ENCODE results near the gene GRIK4.
A peak's percentile ranks its signal among the peaks of the same experiment; 100 is the strongest.

Gene GRIK4

GRCh38 chr11:120929090-120929489, 417.5 kb downstream of the GRIK4 start:
- TF ChIP-seq CTCF (conservative IDR thresholded peaks at IDR 0.05; ENCODE audit: low read depth, low read length), result no peak
- Histone ChIP-seq H4K20me1 (ENCODE audit: insufficient read depth) (no peaks in the 10 kb centered on the region), H3K9ac (no peak overlapping the region), H2AFZ (ENCODE audit: low read depth) (no peak overlapping the region), H3K4me3 (IDR thresholded peaks at IDR 0.05; ENCODE audit: insufficient read depth, low read depth, low read length) (no peak overlapping the region), H3K79me2 (ENCODE audit: insufficient read depth, low read depth) (no peaks in the 10 kb centered on the region), H3K4me1 (ENCODE audit: low read depth, poor library complexity, severe bottlenecking) (peaks cover 6% of the 10 kb centered on the region), H3K27me3 (ENCODE audit: insufficient read depth, low read depth) (no peaks in the 10 kb centered on the region), H3K4me2 (no peak overlapping the region), H3K27ac (no peak overlapping the region), H3K36me3 (ENCODE audit: insufficient read depth) (no peaks in the 10 kb centered on the region)

GRCh38 chr11:120929664-120930154, 418.2 kb downstream of the GRIK4 start:
- peak; percentile 63 for TF ChIP-seq CTCF (conservative IDR thresholded peaks at IDR 0.05; ENCODE audit: low read depth, low read length)
- Histone ChIP-seq H3K4me1 (ENCODE audit: low read depth, poor library complexity, severe bottlenecking) (peaks cover 6% of the 10 kb centered on the region), H2AFZ (ENCODE audit: low read depth) (no peak overlapping the region), H3K9ac (no peak overlapping the region), H3K4me2 (no peak overlapping the region), H3K79me2 (ENCODE audit: insufficient read depth, low read depth) (no peaks in the 10 kb centered on the region), H3K27me3 (ENCODE audit: insufficient read depth, low read depth) (no peaks in the 10 kb centered on the region), H3K4me3 (IDR thresholded peaks at IDR 0.05; ENCODE audit: insufficient read depth, low read depth, low read length) (no peak overlapping the region), H3K27ac (no peak overlapping the region), H4K20me1 (ENCODE audit: insufficient read depth) (no peaks in the 10 kb centered on the region), H3K36me3 (ENCODE audit: insufficient read depth) (no peaks in the 10 kb centered on the region)

GRCh38 chr11:120931057-120931779, 419.7 kb downstream of the GRIK4 start:
- TF ChIP-seq CTCF (conservative IDR thresholded peaks at IDR 0.05; ENCODE audit: low read depth, low read length), result no peak

GRCh38 chr11:120932305-120932915, 420.9 kb downstream of the GRIK4 start:
- H2AFZ ChIP-seq (ENCODE audit: low read depth), result no peak overlapping the region
- H3K9ac ChIP-seq, result no peak overlapping the region
- TF ChIP-seq CTCF (conservative IDR thresholded peaks at IDR 0.05; ENCODE audit: low read depth, low read length), result no peak

More at GRCh38 chr11:120931057-120931779, 419.7 kb downstream of the GRIK4 start:
- Histone ChIP-seq H3K36me3 (ENCODE audit: insufficient read depth) (no peaks in the 10 kb centered on the region), H4K20me1 (ENCODE audit: insufficient read depth) (no peaks in the 10 kb centered on the region), H3K4me3 (IDR thresholded peaks at IDR 0.05; ENCODE audit: insufficient read depth, low read depth, low read length) (no peak overlapping the region), H3K4me1 (ENCODE audit: low read depth, poor library complexity, severe bottlenecking) (peaks cover 1% of the 10 kb centered on the region), H3K27me3 (ENCODE audit: insufficient read depth, low read depth) (no peaks in the 10 kb centered on the region), H3K79me2 (ENCODE audit: insufficient read depth, low read depth) (no peaks in the 10 kb centered on the region), H2AFZ (ENCODE audit: low read depth) (no peak overlapping the region), H3K27ac (no peak overlapping the region), H3K9ac (no peak overlapping the region), H3K4me2 (no peak overlapping the region)

More at GRCh38 chr11:120932305-120932915, 420.9 kb downstream of the GRIK4 start:
- H4K20me1 ChIP-seq (ENCODE audit: insufficient read depth), result no peaks in the 10 kb centered on the region
- no peaks in the 10 kb centered on the region for H3K79me2 ChIP-seq (ENCODE audit: insufficient read depth, low read depth)
- H3K4me2 ChIP-seq, result no peak overlapping the region
- no peaks in the 10 kb centered on the region for H3K27me3 ChIP-seq (ENCODE audit: insufficient read depth, low read depth)
- H3K4me3 ChIP-seq (IDR thresholded peaks at IDR 0.05; ENCODE audit: insufficient read depth, low read depth, low read length), result no peak overlapping the region
- no peaks in the 10 kb centered on the region for H3K36me3 ChIP-seq (ENCODE audit: insufficient read depth)
- no peaks in the 10 kb centered on the region for H3K4me1 ChIP-seq (ENCODE audit: low read depth, poor library complexity, severe bottlenecking)
- no peak overlapping the region for H3K27ac ChIP-seq
